A673 (cell line): Measurements from ENCODE around the gene SPECC1L.

Experiments
- EZH2 ChIP-seq: fragments of 200-600 bp; sonication (generic); IDR thresholded peaks from 2 replicates; pipeline ENCODE4 v1.6.1; 2017; ENCODE audit warnings: borderline replicate concordance, low read depth, mild to moderate bottlenecking, mixed read lengths, antibody characterized with exemption, low read length; ENCODE audit not compliant: poor library complexity, severe bottlenecking
- TF ChIP-seq, protein P1 (sequence below): fragments of 300-800, 200-600 bp; sonication (generic); conservative IDR thresholded peaks from 2 replicates; pipeline ENCODE4 v1.5.1; 2017; ENCODE audit warnings: low read depth, mild to moderate bottlenecking, antibody characterized with exemption, low read length, moderate library complexity, mixed read lengths

DNA sequence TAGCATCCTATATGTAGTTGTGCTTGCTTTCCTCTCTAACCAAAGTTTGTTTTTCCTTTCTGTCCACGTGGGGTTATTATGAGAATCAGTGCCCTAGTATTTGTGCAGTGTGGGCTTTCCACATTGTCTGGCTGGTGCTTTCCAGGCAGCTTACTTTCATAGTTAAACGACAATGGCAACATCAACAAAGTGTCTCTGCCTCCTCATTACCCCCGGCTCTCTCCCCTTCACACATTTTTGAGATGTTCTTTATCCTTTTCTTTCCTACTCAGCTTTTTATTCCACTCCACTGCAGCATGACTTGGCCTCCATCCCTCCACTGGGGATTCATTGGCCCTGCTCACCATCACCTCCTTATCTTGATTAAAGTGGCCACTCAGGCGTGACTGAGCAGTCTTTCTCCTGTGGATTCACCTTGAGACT lies 19.1 kb downstream of the SPECC1L start:
- TF ChIP-seq, protein P1, sequence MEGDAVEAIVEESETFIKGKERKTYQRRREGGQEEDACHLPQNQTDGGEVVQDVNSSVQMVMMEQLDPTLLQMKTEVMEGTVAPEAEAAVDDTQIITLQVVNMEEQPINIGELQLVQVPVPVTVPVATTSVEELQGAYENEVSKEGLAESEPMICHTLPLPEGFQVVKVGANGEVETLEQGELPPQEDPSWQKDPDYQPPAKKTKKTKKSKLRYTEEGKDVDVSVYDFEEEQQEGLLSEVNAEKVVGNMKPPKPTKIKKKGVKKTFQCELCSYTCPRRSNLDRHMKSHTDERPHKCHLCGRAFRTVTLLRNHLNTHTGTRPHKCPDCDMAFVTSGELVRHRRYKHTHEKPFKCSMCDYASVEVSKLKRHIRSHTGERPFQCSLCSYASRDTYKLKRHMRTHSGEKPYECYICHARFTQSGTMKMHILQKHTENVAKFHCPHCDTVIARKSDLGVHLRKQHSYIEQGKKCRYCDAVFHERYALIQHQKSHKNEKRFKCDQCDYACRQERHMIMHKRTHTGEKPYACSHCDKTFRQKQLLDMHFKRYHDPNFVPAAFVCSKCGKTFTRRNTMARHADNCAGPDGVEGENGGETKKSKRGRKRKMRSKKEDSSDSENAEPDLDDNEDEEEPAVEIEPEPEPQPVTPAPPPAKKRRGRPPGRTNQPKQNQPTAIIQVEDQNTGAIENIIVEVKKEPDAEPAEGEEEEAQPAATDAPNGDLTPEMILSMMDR: no peak
- no peak for TF ChIP-seq EZH2
